GM20431 (cell line): Measurements from ENCODE around the gene PREX1.

Source experiments
- in situ Hi-C: fragments of 300-500 bp; cut with MseI, MboI; formaldehyde crosslinking; loops from one replicate; pipeline ENCODE4 v1.15.0; 2020; ENCODE audit warnings: low sequenced_read_pairs; ENCODE audit not compliant: unreplicated experiment

Gene PREX1

DNA sequence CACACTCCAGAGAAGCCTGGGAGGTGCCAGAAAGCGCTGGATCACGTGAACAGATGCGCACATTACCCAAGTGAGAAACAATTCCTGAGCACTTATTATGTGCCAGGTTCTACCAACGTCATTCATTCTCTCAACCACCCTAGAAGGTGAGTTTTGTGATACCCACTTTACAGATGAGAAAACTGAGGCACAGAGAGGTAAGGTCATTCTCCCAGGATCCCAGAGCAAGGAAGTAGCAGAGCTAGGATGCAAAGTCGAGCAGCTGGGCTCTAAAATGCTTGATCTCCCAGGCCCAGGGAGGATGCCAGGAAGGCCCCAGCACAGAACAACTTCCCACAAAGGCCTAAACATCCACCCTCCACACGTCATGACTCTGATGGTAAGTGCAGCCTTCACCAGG lies 85.6 kb downstream of the PREX1 start:
- in situ Hi-C loops, result no loop called here

DNA sequence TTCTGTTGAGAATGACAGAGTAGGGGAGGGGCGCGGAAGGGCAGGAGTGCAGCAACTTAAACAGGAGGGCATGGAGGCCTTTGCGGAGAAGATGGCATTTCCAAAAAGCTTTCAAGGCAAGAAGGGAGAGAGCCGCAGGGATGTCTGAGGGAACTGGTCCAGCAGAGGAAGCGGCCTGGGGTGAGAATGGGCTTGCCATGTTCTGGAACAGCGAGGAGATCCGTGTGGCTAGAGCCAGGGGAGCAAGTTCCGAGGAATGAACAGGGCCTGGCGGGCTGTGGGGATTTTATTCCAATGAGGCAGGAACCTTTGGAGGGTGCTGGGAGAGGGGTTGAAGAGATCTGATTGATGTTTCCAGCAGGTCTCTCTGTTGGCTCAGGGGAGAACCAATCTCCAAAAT lies 86.1 kb downstream of the PREX1 start:
- in situ Hi-C loops, result no loop called here

DNA sequence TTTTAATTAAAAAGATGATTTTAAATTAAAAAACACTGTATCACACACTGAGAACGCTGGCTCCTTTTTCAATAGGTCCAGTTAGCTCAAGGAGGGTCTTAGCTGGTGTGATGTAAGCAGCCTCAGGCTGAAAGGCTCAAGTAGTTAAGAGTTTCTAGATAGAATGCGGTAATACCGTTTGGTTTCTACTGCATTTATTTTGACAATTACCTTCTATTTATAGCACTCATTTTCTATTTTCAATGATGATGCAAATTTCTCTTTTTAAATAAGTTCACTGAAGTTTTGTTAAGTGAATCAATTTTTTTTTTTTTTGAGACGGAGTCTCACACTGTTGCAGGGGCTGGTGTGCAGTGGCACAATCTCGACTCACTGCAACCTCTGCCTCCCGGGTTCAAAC lies 87.1 kb downstream of the PREX1 start:
- in situ Hi-C loops, result no loop called here

DNA sequence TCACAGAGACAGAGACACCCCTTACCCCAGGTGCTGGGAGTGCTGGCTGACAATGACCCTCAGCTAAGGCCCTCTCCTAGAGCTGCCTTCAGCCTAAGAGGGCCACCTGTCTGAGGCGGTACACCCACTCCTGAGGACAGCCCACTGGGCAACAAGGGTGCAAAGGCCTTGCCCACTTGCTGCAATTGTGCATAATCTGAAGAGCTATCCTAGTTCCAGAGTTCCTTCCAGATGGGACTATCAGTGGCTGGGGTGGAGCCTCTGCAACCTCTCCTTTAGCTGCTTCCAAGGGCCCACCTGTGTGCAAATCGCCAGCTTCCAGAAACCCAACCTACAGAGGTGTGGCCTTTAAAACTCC lies 87.5 kb downstream of the PREX1 start:
- in situ Hi-C loops, result no loop called here

DNA sequence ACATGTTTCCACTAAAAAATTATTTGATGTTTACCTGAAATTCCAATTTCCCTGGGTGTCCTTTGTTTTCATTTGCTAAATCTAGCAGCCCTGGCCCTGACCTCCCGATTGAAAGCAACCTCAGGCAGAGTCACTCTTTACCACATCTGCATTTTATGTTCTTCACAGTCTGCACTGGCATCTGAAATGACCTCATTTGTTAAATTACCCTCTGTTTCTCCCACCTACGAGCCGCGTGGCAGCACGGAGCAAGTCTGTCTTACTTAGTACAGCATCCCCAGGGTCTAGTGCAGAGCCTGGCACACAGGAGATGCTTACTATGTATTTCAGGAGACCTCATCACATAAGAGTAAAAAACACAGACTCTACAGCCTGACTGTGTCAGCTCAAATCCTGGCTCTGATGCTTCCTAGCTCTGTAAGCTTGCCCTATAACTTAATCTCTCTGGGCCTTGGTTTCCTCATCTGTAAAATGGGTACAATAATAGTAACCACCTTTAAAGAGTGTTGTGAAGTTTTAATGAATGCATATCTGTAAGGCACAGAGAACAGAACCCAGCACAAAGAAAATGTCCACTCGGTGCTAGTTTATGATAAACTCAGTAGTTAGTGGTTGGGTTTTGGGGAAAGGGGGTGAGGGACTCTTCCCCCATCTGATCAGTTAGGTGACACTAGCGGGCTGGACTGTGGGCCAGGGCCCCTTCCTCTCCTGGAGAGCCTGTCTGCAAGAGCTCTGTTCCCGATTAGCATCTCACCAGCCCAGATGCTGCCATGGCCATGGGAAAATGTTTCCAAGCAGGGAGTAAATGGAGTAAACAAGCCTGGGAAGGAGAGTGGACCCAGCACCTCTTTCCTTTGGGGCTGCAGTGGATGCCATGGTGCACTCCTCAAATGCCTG lies 88.2 kb downstream of the PREX1 start:
- in situ Hi-C loops, result no loop called here

DNA sequence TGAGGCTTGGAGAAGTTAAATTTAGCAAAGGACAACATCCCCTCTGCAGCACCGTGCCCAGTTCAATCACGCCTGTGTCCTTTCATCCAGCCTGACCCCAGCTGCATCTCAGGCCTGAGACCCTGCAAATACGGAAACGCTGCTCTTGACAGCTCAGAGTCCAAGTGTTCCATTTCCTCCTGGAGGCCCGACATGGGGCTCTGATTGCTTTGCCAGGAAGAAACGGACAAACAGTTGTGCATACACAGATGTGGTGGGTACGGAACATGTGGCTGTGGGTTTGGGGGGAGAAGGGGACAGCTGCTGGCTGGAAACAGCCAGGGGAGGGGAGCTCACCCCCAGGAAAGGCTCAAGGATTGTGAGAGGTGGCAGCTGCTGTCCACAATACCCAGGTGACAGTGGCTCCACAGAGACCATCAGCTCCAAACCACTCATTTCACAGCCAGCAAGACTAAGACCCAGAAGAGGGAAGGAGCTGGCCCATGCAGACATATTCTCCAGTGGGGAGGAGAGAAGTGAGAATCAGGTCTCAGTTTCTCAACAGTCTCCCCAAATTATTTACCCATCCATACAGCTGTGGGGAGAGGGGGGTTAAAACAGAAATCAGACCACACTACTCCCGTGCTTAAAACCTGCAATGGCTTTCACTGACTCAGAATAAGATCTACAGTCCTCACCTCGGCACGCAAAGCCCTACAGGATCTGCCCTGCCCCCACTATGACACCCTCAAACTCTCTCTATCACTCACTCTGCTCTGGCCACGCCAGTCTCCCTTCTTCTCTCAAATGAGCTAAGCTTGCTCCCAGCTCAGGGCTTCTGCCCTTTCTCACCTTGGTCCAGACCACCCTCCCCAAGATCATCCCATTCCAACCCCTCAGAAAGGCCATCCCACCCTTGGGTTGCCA lies 89.1 kb downstream of the PREX1 start:
- in situ Hi-C loops, result no loop called here

DNA sequence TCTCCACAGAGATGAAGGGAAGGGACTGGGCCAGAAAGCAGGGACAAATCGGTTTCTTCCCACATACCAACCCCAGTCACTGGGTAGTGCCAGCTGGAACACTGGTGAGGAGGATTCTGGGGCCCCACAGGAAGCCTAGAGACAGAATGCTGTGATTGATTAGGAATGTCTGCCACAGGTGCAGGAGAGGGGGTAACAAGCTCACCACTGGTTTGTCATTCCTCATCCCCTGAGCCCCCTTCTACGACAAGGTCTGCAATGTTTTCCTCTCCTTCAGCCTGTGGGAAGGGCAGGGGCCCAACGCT lies 89.8 kb downstream of the PREX1 start:
- in situ Hi-C loops, result no loop called here

DNA sequence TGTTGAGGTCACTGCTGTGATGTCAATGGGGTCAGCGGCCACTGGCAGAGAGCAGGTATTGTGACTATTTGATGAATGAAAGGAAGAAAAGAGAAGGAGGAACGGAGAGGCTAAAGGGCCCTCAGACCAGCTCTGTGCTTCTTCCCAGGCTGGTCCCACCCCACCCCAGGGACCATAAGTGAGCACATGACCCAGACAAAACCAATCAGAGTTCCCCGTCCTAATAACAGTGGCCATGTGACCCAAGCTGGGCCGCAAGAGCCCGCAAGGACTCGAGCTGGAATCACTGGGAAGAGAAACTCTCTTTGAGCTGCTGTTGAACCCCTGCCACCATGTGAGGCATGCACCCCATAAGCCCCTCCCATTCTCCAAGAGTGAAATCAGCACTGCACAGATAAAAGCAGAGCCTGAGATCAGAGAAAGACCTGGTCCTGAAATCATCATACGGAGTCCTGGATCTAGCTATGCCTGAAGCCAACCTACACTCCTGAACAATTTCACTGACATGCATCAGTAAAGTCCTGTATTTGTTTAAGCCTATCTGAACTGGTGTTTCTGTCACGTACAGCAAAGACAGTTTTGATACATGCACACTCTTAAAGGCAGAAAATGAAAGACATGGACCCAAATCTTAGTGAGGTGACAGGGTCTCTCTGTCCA lies 90.2 kb downstream of the PREX1 start:
- in situ Hi-C loops, result no loop called here

DNA sequence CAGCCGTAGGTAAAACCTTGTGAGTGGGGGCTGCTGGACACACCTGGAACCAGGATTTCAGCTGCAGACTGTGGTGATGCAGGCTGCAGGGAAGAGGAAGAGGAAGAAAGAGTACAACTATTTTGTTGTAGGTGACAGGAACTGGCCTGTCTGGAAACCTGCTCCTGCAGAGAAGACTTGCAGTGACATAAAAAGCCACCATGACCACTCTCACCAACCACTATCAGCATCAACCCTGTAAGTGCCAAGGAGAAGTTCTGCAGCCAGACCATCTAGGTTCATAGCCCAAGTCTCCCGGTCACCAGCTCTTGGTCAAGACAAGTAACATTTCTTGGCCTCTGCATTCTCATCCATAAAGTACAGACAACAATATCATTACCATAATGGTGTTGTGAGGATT lies 91.2 kb downstream of the PREX1 start:
- in situ Hi-C loops, result no loop called here

DNA sequence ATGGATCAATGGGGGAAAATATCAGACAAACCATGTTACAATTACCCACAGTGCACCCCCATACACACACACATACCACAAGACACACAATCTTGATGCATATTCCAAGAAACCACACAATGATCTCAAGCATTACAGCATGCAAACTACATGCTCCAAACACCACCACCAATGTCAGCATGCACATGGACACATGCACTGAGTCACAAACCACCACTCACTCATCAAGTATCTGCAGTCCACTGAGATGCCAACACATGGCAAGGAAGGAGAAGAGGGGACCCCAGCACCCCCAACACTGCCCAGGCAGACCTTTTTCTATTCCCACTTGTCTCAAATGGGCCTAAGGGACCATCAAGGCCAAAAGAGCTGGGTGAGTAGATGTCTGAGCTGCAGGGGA lies 91.6 kb downstream of the PREX1 start:
- in situ Hi-C loops, result no loop called here

DNA sequence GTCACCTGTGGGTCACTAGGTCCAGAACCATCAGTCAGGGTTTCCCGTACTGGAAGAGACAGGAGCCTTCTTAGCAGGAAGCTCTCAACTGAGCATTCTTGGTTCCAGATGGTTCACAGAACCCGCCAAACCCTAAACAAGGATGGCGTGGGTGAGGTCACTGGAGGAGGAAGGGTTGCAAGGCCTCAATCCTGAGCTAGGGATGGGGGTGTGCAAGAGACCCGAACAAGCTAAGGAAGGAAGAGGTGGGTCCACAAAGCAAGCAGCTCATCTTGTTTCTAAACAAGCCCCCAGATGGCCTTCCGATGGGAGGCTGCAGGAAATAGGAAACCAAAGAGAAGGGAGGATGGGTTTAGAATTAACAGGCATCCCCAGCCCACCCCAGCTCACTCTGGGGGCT lies 92.7 kb downstream of the PREX1 start:
- in situ Hi-C loops, result no loop called here

DNA sequence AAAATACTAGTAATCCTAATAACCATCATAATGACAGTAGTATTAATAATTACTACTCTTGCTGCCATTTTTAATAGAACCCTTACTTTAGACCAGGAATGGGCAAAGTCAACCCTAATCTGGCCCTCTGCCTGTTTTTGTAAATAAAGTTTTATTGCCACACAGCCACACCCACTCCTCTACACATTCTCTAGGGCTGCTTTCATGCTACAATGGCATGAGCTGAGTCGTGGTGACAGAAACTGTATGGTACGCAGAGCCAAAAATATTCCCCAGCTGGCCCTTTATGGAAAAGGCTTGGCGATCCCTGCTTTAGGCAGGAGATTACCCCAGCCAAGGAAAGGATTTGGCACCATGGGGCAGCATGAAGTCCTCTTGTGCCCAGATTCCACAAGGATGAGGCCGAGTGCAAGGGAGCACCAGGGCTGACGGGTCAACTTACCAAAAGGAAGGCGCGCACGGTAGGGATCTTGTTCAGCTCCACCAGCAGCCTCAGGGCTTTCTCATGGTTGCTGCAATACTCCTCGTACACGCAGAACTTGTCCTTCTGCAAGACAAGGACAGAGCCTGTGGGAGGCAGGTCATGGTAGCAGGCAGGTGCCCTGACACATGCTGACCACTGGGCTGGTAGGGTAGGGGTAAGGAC lies 93.6 kb downstream of the PREX1 start:
- in situ Hi-C loops, result no loop called here

DNA sequence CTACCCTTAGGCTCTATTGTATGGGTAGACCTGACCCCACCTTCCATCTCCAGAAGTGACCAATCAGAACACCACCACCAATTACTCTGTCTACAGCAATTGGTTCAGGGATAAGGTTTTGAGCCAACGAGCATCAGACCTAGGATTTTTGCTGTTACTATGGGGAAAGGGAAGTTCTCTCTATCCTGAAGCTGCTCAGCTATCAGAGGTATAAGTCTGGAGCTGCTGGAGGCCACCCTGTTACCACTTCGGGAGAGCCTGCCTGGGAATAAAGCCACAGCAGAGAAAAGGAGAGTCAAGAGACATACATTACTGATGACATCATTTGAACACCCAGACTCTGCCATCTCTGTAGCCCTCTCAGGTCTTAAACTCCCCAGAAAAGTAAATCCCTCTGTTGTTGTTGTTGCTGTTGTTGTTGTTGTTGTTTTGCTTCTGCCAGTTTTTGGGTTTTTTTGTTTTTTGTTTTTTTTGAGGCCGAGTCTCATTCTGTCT lies 94.5 kb downstream of the PREX1 start:
- in situ Hi-C loops, result no loop called here

DNA sequence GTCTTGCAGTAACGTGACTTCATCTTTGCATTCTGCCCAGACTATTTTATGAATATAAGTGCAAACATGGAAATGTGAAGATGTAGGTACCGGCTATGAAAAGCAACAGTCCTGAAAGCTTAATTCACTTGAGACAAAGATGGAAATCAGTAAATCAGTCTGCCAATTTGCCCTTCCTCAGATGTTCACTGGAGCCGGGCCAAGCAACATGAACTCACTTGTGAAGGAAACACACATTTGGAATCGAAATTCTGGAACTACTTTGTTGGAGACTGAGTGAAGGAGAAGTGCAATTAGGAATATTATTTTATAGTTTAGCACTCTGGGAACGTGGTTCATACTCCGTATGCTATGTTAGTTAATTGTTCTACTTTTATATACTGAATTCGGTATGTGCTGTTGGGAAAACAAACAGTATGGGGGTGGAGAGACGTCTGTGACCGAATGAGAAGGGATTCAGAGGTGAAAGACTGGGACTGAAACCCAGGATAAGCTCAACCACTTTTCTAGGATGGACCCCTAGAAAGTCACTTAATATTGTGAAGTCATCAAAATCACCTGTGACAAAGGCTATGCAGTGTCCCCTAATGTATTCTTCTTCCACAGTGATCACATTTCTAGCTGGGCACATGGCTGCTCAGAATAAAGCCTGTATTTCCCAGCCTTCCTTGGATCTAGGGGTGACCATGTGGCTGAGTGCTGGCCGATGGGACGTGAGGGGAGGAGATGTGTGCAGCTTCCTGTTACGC lies 95.5 kb downstream of the PREX1 start:
- in situ Hi-C loops, result no loop called here

DNA sequence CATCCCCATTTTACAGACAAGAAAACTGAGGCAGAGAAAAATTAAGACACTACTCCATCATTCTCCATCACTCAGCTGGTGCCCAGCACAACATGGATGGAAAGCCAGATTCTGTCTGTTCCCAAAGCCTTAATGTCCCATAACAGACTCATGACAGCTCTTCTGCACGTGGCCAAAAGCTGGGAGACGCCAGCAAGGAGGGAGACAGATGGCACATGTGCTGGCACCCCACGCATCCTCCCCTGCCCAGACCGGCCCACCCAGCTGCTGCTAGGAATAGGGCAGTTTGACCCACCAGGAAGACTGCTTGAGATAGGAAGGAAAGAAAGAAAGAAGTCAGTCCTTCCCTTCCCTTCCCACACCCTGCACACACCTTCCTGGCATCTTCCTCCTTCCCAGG lies 96.3 kb downstream of the PREX1 start:
- in situ Hi-C loops, result no loop called here

DNA sequence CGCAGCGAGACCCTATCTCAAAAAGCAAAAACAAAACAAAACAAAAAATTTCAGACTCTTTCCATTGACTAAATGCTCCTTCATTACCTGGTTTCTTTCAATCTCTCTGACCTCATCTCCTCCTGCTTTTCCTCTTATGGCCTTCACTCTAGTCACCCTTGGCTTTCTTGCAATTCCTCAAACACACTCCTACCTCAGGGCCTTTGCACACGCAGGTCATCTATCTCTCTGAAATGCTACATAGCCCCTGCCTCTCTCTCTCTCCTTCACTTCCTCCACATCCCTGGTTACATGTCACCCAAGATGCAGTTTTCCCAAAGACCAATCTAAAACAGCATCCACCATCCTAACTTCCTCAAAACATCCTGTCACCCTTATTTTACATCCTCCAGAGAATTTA lies 96.8 kb downstream of the PREX1 start:
- in situ Hi-C loops, result no loop called here

DNA sequence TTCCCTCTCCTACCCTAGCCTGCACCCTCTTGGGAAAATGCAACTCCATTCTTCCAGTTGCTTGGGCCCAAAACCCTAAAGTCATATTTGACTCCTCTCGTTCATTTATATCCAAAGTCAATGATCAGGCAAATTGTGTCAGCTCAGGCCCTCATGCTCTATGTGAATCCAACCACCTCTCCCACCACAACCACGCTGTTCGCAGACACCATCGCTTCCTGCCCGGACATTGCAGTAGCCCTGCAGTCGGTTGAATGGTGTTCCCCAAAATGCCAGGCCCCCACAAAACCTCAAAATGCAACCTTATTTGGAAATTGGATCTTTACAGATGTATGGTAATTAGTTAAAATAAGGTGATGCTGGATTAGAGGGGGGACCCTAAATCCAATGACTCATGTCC lies 98.3 kb downstream of the PREX1 start:
- in situ Hi-C loops, result no loop called here

DNA sequence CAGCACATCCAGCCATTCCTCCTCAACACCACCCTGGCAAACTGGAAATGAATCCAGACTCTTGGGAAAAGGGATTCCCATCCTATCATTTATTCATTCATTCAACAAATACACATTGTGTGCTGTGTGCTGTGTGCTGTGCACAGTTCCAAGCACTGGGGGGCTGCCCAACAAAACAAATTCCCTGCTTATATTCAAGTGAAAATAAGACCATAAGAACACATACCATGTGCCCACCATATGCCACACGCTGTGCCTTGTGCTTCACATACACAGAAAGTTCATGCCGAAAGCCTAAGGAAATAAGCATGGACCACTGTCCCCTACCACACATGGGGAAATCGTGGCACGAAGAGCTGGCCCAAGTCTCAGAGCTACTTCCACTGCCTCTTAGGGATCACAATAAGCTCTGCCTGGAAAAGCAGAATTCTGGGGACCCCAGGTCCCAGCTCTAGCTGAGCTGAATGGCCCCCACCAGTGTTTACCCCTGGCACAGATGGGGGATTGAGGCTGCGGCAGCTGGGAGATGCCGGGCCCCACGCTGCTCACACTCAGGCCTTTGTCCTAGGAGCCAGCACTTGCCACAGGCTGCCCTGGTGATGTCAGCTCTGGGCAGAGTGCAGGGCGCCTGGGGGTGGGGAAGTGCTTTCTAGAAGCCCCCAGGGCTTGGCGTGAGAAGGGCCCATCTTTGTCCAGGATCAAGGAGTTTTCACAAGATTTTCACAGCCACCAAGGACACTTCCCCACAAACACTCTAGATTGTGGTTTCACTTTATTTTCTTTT lies 99.6 kb downstream of the PREX1 start:
- in situ Hi-C loops, result no loop called here

DNA sequence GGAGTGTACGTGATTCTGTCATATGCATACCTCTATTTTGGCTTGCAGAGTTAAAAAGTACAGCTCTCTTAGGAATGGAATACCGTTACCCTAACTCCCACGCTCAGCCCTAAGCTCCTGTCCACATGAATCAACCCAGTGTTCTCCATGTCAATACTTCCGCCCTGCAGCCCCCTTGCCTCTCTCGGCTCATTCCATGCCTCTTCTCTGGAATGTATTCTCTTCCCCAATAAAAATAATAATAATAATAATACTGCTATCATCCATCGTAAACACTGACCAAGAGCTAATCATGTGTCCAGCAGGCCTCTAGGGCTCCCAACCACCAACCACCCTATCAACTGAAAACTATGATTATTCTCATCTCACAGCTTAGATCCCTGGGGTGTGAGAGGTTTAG lies 100.6 kb downstream of the PREX1 start:
- in situ Hi-C loops, result no loop called here
